NT2/D1 (cell line): ENCODE data around the gene TNKS2.

ENCODE experiments used
- DNase-seq: peaks from one replicate; pipeline ENCODE4 v3.0.0-alpha.2; 2011; ENCODE audit warnings: low read depth, low spot score
- H3K27me3 ChIP-seq: 2 replicates; pipeline ENCODE4 v1.6.0; 2011; ENCODE audit warnings: mild to moderate bottlenecking; ENCODE audit not compliant: insufficient read length, insufficient read depth
- H3K36me3 ChIP-seq: 2 replicates; pipeline ENCODE4 v1.6.1; 2011; ENCODE audit warnings: mild to moderate bottlenecking, low read length, mixed read lengths; ENCODE audit not compliant: insufficient read depth, insufficient read length
- H3K4me1 ChIP-seq: 2 replicates; pipeline ENCODE4 v1.5.1; 2011; ENCODE audit not compliant: insufficient read depth, insufficient read length
- H3K4me3 ChIP-seq: 2 replicates; pipeline ENCODE4 v1.5.1; 2011; ENCODE audit warnings: low read depth; ENCODE audit not compliant: insufficient read length
- H3K9ac ChIP-seq: 2 replicates; pipeline ENCODE4 v1.6.0; 2011; ENCODE audit warnings: low read depth; ENCODE audit not compliant: insufficient read length
- H3K9me3 ChIP-seq: 2 replicates; pipeline ENCODE4 v1.5.1; 2011; ENCODE audit warnings: mild to moderate bottlenecking, low read length; ENCODE audit not compliant: insufficient read depth
- SUZ12 ChIP-seq: IDR thresholded peaks from 2 replicates; pipeline ENCODE4 v1.6.1; 2011; ENCODE audit not compliant: insufficient read length, insufficient read depth; ENCODE audit errors: extremely low read depth
- YY1 ChIP-seq: IDR thresholded peaks from 2 replicates; pipeline ENCODE4 v1.6.1; 2011; ENCODE audit not compliant: insufficient read length, insufficient read depth
- ZNF274 ChIP-seq: IDR thresholded peaks from 2 replicates; pipeline ENCODE4 v1.6.1; 2011; ENCODE audit warnings: mild to moderate bottlenecking, low read depth, low read length

TNKS2 gene

GRCh38 chr10:91796331-91797047 lies 1.7 kb upstream of the TNKS2 start:
- no peaks in the 10 kb centered on the region for H3K9me3 ChIP-seq
- H3K9ac ChIP-seq: no peak overlapping the region
- no peak overlapping the region for H3K4me3 ChIP-seq
- peaks cover 3% of the 10 kb centered on the region for H3K36me3 ChIP-seq
- no peaks in the 10 kb centered on the region for H3K27me3 ChIP-seq
- no peaks in the 10 kb centered on the region for H3K4me1 ChIP-seq
- no peak for DNase-seq
- TF ChIP-seq YY1 (no peak), SUZ12 (no peak), ZNF274 (no peak)

GRCh38 chr10:91797048-91797690 lies 1.1 kb upstream of the TNKS2 start:
- no peak for TF ChIP-seq SUZ12
- TF ChIP-seq ZNF274: no peak
- no peak for TF ChIP-seq YY1
- DNase-seq: no peak
- no peak overlapping the region for H3K9ac ChIP-seq
- no peaks in the 10 kb centered on the region for H3K27me3 ChIP-seq
- no peaks in the 10 kb centered on the region for H3K4me1 ChIP-seq
- peak overlapping the region; percentile 94 for H3K4me3 ChIP-seq
- peaks cover 6% of the 10 kb centered on the region for H3K36me3 ChIP-seq
- H3K9me3 ChIP-seq: no peaks in the 10 kb centered on the region

GRCh38 chr10:91798649-91799611 lies 704 bp downstream of the TNKS2 start:
- no peaks in the 10 kb centered on the region for H3K4me1 ChIP-seq
- H3K9me3 ChIP-seq: no peaks in the 10 kb centered on the region
- peaks cover 19% of the 10 kb centered on the region for H3K36me3 ChIP-seq
- peak overlapping the region; percentile 94 for H3K4me3 ChIP-seq
- no peak for TF ChIP-seq ZNF274
- TF ChIP-seq SUZ12: no peak
- TF ChIP-seq YY1: no peak
- no peaks in the 10 kb centered on the region for H3K27me3 ChIP-seq
- peak overlapping the region; percentile 98 for H3K9ac ChIP-seq
- DNase-seq: no peak

DNA sequence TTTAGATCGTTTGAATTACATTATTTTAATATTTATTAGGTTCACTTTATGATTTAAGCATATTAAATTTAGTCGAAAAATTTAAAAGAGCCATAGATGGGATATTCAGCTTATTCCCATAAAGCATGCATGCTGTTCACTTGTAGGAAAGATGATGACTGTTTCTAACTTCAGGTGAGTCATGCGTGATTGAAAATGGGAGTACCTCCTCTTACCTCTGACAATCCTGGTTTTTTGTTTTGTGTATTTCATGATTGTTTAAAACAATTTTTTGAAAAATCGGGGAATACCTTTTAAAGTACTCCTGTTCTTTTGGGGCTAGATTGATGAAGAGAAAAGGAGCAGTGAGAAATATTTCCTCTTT lies 1.4 kb downstream of the TNKS2 start:
- Histone ChIP-seq H3K4me3 (peak overlapping the region; percentile 94), H3K9me3 (no peaks in the 10 kb centered on the region), H3K9ac (peak overlapping the region; percentile 98), H3K4me1 (no peaks in the 10 kb centered on the region), H3K36me3 (peaks cover 22% of the 10 kb centered on the region), H3K27me3 (no peaks in the 10 kb centered on the region)
- no peak for DNase-seq
- TF ChIP-seq YY1: no peak
- no peak for TF ChIP-seq ZNF274

DNA sequence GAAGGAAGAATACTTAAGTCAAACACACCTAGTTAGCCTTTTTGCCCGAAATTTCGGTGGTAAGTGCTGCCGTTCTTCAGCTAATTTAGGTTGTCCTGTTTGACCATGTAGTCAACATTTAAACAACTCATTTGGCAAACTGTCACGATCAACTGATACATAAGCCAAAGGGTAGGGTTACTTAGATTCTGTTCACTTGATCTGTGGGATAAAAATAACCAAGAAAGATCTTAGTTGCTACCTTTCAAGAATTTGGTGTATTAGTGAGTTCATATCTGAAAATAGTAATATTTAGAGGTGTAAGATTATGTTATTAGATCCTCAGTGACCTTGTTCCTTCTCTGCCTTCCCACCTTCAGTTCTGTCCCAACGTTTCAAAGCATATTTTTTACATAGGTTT lies 2.0 kb downstream of the TNKS2 start:
- no peak for DNase-seq
- peaks cover 28% of the 10 kb centered on the region for H3K36me3 ChIP-seq
- no peak for TF ChIP-seq ZNF274
- TF ChIP-seq YY1: no peak
- TF ChIP-seq SUZ12: no peak
- peak overlapping the region; percentile 94 for H3K4me3 ChIP-seq
- no peak overlapping the region for H3K9ac ChIP-seq
- H3K27me3 ChIP-seq: no peaks in the 10 kb centered on the region
- H3K4me1 ChIP-seq: no peaks in the 10 kb centered on the region
- H3K9me3 ChIP-seq: no peaks in the 10 kb centered on the region

DNA sequence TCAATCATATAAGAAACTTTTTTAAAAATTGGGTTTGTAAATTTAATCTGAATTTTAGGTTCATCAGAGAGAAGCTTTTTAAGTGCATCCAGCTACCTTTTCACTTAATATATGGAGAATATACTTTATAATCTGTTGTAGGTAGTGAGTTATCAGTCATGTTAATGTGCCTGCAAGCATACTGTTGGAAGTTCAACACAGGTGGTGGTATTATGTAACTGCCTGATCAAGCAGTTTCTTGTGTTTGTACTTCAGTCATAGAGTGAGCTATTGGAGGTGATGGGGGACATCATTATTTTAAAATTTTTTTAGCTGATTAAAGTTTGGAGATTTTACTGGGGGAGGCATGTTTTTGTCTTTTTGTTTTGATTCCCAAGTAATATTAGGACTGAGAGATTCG lies 2.5 kb downstream of the TNKS2 start:
- H3K36me3 ChIP-seq: peaks cover 29% of the 10 kb centered on the region

More for the DNA sequence above, 2.5 kb downstream of the TNKS2 start:
- Histone ChIP-seq H3K4me1 (no peaks in the 10 kb centered on the region), H3K9me3 (no peaks in the 10 kb centered on the region), H3K9ac (no peak overlapping the region), H3K4me3 (no peak overlapping the region), H3K27me3 (no peaks in the 10 kb centered on the region)
- no peak for TF ChIP-seq SUZ12
- TF ChIP-seq ZNF274: no peak
- no peak for TF ChIP-seq YY1
- no peak for DNase-seq
